Jurkat, Clone E6-1 (cell line): ENCODE measurements around the gene NSMF.
A peak's percentile ranks its signal among the peaks of the same experiment; 100 is the strongest.
"Not testable (repeated sequence)": the region's sequence is repeated elsewhere in the genome, so short reads cannot be mapped to it uniquely, and the experiment has no call there.

Source experiments
- DNase-seq: peaks from one replicate; pipeline ENCODE4 v3.0.0-alpha.2; 2011; ENCODE audit warnings: low read depth, low spot score
- H3K4me3 ChIP-seq: 2 replicates; pipeline ENCODE4 v1.5.1; 2011; ENCODE audit warnings: mild to moderate bottlenecking, low read length, control low read depth, moderate library complexity

Gene NSMF

DNA sequence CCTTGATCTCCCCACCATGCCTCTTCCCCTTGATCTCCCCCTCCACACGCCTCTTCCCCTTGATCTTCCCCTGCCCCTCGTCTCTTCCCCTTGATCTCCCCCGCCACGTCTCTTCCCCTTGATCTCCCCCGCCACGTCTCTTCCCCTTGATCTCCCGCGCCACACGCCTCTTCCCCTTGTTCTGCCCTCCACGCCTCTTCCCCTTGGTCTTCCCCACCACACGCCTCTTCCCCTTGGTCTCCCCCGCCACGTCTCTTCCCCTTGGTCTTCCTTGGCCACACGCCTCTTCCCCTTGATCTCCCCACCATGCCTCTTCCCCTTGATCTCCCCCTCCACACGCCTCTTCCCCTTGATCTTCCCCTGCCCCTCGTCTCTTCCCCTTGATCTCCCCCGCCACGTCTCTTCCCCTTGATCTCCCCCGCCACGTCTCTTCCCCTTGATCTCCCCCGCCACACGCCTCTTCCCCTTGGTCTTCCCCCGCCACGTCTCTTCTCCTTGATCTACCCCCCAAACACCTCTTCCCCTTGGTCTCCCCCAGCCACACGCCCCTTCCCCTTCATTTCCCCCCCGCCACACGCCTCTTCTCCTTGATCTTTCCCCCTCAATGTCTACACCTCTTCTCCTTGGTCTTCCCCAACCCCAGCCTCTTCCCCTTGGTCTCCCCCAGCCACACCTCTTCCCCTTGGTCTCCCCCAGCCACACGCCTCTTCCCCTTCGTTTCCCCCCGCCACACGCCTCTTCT is 7.7 kb downstream of the NSMF start:
- not testable (repeated sequence) for H3K4me3 ChIP-seq
- peak; percentile 28 for DNase-seq

DNA sequence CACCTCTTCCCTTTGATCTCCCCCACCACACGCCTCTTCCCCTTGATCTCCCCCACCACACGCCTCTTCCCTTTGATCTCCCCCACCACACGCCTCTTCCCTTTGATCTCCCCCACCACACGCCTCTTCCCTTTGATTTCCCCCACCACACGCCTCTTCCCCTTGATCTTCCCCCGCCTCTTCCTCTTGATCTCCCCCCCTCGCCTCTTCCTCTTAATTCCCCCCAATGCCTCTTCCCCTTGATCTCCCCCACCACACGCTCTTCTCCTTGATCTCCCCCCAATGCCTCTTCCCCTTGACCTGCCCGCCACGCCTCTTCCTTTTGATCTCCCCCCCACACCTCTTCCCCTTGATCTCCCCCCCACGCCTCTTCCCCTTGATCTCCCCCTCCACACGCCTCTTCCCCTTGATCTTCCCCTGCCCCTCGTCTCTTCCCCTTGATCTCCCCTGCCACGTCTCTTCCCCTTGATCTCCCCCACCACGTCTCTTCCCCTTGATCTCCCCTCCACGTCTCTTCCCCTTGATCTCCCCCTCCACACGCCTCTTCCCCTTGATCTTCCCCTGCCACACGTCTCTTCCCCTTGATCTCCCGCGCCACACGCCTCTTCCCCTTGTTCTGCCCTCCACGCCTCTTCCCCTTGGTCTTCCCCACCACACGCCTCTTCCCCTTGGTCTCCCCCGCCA is 8.5 kb downstream of the NSMF start:
- peak; percentile 98 for DNase-seq
- not testable (repeated sequence) for H3K4me3 ChIP-seq

GRCh38 chr9:137449931-137450538 is 9.1 kb downstream of the NSMF start:
- no peak for DNase-seq

DNA sequence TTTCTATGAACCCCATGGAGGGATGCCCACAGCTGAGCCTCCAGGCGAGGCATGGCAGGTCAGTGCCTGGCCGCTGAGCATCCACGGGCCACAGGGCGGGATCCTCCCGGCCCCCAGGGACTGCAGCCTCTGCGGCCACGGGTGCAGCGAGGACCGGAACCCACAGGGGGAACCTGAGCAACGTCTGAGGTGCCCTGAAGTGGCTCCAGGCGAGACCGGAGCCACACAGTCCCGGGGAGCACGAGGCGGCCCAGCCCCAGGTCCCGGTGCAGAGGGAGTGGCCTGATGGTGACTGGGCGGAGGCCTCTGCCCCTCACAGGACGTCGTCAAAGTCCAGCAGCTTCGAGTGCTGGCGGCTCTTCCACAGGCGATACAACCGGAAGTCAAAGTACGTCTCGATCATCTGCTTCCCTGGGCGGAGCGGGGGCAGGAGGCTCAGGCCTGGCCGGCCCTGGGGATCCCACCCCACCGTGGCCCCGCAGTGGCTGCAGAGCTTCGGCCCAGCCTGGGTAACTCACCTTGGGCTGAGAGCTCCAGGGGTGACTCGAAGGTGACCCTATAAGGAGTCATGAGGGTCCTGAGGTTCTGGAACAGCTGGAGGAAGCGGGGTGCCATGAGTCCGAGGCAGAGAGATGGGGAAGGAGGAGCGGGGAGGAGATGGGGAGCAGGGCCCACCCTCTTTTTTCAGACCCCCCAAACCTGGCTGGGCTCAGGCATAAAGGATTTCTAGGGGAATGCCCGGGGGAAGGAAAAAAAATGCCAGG is 9.9 kb downstream of the NSMF start:
- DNase-seq = no peak

More at GRCh38 chr9:137449931-137450538, 9.1 kb downstream of the NSMF start:
- H3K4me3 ChIP-seq = no peak overlapping the region

GRCh38 chr9:137448602-137448962 is 10.6 kb downstream of the NSMF start:
- no peak for DNase-seq
- H3K4me3 ChIP-seq = no peak overlapping the region

More for the DNA sequence above, 9.9 kb downstream of the NSMF start:
- H3K4me3 ChIP-seq = no peak overlapping the region

GRCh38 chr9:137447722-137448601 is 11.2 kb downstream of the NSMF start:
- no peak overlapping the region for H3K4me3 ChIP-seq
- DNase-seq = no peak

DNA sequence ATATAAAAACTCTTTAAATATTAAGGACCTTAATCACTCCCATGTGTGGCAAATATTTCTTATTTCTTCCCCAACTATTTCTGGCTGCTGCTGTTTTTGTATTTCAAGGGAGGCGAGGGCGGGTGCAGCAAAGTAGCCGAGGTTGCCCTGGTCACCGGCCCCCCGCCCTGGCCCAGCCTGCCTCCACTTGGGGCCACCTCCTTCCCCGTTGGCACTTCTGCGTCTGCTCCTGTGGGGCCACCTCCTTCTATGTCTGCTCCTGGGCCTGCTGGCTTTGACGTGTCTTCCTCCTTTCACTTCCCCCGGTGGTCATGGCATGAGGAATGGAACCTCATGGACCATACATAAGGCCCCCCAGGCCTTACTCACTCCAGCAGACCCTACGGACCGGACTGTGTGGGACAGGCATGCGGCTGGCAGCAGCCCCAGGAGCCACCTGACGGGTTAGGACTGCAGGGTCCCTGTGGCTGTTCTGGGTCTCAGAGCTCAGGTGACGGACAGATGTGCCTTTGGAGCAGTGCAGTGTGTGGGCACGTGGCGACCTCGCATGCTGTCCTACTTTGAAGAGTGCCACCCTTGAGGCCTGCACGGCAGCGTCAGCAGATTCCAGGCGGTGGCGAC is 12.2 kb downstream of the NSMF start:
- no peak for DNase-seq
- H3K4me3 ChIP-seq = no peak overlapping the region

GRCh38 chr9:137445930-137446431 is 13.2 kb downstream of the NSMF start:
- no peak overlapping the region for H3K4me3 ChIP-seq
- DNase-seq = no peak

GRCh38 chr9:137445275-137445807 is 13.8 kb downstream of the NSMF start:
- no peak overlapping the region for H3K4me3 ChIP-seq
- DNase-seq = peak; percentile 28

- DNase-seq = no peak
- no peak overlapping the region for H3K4me3 ChIP-seq
Measured at GRCh38 chr9:137444106-137444790, 14.9 kb downstream of the NSMF start.

GRCh38 chr9:137441935-137442321 is 17.2 kb downstream of the NSMF start:
- no peak for DNase-seq
- H3K4me3 ChIP-seq = no peak overlapping the region

- no peak within 1 kb of the TSS for H3K4me3 ChIP-seq
- DNase-seq = no peak
Measured at GRCh38 chr9:137441289-137441934, 17.7 kb downstream of the NSMF start, which contains the start of gene ENTPD8. TSS of gene ENTPD8 (minus strand) at chr9:137441357. CDS start at chr9:137438285, 3,072 bp downstream.

DNA sequence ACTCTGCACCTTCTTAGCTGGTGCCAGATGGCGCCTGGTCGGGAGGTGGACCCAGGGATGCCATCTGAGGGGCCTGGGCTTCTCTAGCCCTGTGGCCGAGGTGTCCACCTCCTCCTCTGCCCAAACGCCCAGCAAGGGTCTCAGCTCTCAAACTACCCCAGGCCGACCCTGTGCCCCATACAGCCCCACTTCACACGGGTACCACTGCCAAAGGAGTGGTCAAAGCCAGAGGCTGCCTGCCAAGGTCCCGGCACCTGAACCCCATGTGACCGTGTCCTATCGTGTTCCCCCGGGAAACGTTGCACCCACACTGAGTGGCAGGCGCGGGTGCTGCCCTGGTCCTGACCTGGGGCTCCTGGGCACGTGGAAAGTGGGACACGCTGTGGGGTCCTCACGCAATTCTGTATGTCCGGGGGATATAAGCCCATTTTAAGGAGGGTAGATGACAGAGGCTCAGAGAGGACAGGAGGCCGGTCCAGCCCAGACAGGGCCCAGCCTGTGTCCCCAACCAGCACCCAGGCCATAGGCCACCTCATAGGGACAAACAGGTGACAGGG is 19.9 kb downstream of the NSMF start:
- no peak for DNase-seq
- no peak overlapping the region for H3K4me3 ChIP-seq

GRCh38 chr9:137438591-137439157 is 20.5 kb downstream of the NSMF start:
- DNase-seq = no peak
- no peak overlapping the region for H3K4me3 ChIP-seq

DNA sequence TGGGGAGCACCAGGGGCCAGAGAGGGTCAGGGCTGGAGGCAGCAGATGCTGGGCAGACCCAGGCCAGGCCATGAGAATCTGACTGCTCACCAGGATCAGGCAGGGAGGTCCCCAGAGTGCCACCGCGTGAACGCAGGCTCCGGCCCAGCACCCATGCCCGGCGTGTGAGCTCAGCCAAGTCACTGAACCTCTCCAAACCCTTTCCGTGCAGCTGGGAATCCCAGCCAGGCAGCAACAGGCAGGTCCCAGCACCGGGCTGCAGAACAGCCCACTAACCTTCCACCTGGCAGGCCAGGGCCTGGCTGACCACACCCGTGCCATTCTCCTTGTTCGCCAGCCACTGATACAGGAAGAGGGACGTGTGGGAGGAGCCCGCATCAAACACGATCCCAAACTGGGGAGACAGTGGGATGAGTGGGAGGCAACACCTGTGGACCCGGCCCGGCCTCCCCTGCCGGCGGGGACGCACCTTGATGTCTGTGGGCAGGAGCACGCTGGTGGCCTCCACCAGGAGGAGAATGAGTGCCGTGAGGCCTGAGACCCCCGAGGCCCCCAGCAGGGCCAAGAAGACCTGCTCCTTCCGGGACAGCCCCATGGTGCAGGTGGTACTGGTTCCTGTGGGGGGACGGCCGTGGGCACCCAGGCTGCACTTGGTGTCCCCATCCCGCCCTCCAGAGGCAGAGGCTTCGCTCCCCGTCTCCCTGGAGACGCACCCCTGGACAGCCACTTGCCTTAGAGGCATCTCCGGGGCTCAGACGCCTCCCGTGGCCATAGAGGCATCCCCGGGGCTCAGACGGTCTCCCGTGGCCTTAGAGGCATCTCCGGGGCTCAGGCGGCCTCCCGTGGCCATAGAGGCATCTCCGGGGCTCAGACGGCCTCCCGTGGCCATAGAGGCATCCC is 21.2 kb downstream of the NSMF start:
- no peak for DNase-seq
- H3K4me3 ChIP-seq = no peak overlapping the region
